GM15510 (cell line): ENCODE measurements around the gene TH.

ENCODE experiments used
- POLR2A ChIP-seq: IDR thresholded peaks from 3 replicates; pipeline ENCODE4 v1.6.1; 2011; ENCODE audit warnings: borderline replicate concordance; ENCODE audit not compliant: insufficient read length; ENCODE audit errors: extremely low read depth

TH gene

DNA sequence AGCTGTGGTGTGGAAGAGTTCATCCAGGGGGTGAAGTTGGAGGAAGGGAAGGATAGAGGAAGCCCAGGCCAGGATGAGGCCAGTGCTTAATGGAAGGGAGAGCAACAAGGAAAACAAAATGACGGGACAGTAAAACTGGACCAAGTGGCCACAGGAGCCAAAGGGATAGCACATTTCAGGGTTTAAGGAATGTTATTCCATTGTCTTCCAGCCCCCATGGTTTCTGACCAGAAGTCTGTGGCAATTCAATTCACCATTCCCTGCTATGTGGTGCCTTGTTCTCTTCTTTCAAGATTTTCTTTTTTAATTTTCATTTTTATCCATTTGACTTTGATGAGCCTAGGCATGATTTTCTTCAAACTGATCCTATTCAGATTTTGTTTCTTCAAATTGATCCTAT lies 54.9 kb downstream of the TH start:
- TF ChIP-seq POLR2A = no peak

DNA sequence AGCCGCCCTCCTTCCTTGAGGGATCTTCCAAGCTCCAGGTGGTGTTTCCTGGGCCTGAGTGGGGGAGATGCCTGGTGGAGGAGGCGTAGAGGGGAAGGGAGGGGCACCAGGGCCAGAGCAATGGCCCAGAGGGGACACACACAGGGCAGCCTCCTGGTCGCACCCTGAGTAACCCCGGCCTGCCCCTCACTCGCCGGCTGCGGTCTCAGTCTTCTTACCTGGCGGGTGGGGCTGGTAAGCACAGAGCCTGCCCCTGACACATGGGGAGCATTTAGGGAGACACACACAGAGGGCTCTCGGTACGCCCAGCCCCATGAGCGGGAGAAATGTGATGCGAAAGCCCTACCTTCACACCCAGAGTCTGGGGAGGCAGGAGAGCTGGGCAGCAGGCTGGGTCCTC lies 56.3 kb downstream of the TH start:
- no peak for TF ChIP-seq POLR2A

DNA sequence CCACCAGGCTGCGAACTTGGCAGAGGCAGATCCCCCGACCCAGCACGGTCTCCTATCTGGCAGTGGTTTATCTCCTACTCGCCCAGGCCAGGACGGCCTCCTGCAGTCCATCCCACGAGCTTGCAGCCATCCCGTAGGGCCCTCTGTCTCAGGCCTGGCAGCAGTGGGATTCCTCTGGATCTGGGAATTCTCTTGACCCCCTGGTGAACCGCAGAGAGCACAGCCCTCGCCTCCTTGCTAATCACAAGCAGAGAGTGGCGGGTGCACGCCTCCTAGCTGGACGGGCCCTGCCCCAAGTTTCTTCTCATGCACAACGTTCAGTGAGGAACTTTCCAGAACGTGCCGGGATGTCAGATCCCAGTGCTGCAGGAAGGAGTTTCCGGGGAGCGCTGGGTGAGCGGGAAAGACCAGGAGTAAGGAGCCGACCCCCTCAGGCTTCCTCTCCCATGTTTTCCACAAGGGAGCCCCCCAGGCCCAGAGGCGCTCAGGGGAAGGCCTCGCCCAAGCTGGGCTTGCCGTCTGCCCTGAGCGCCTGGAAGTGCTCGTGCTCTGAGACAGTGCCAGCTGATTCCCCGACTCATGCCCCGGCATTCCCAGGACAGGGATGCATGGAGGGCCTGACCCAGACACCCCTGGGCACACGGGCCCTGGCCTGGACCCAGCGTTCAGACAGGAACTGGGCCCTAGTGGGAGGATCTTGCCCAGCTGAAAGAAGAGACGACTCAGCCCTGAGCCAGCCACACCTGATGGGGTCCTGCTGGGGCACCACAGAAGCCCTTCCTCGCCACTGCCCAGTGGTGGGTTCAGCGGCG lies 57.0 kb downstream of the TH start:
- TF ChIP-seq POLR2A = no peak
